Uterus (tissue), 4 donors: Measurements from ENCODE around the gene PLIN5. TPM values are rescaled to one million over a fixed set of nuclear protein-coding genes. Genes with fewer than 3 reads are reported as not detected.

Source experiments
- DNase-seq, 2 donors: peaks; one replicate each; pipeline ENCODE4 v3.0.0-alpha.2; 2019 to 2020
- H3K27ac ChIP-seq, 2 donors: fragments of 200-600 bp; sonication (generic); 1 replicate in 1 of 2; 2 replicates in 1 of 2; pipeline ENCODE4 v1.5.1; 2016 to 2018
- H3K27me3 ChIP-seq, 2 donors: fragments of 200-600 bp; sonication (generic); one replicate each; pipeline ENCODE4 v1.5.1; 2018 to 2019; ENCODE audit warnings: control low read depth in 1 of 2
- H3K36me3 ChIP-seq, 2 donors: fragments of 200-600 bp; sonication (generic); one replicate each; pipeline ENCODE4 v1.5.1; 2019; ENCODE audit warnings: control low read depth in 1 of 2
- H3K4me1 ChIP-seq, 2 donors: fragments of 200-600 bp; sonication (generic); one replicate each; pipeline ENCODE4 v1.5.1; 2018 to 2019; ENCODE audit warnings: control low read depth in 1 of 2
- H3K4me3 ChIP-seq, 2 donors: fragments of 200-600 bp; sonication (generic); 1 replicate in 1 of 2; 2 replicates in 1 of 2; pipeline ENCODE4 v1.5.1; 2018 to 2019; ENCODE audit warnings: mild to moderate bottlenecking in 1 of 2
- H3K9me3 ChIP-seq, 2 donors: fragments of 200-600 bp; sonication (generic); one replicate each; pipeline ENCODE4 v1.5.1; 2019; ENCODE audit warnings: control low read depth in 1 of 2
- CTCF ChIP-seq, 4 experiments: fragments of 200-600 bp in 2 of 4; fragments of 450-650 bp in 2 of 4; sonication (generic) in 2 of 4; IDR thresholded peaks; one replicate each; pipeline ENCODE4 v1.5.1; 2016 to 2019; ENCODE audit warnings: antibody characterized with exemption in 4 of 4, mild to moderate bottlenecking in 2 of 4, moderate library complexity in 1 of 4
- POLR2A ChIP-seq, 2 donors: fragments of 450-650 bp; IDR thresholded peaks; one replicate each; pipeline ENCODE4 v1.6.1; 2016; ENCODE audit warnings: antibody characterized with exemption in 2 of 2, mild to moderate bottlenecking in 1 of 2, moderate library complexity in 1 of 2
- intact Hi-C: fragments of 100-400 bp; cut with DNase I; formaldehyde crosslinking; loops from one replicate; pipeline ENCODE4 v1.15.1; 2023; ENCODE audit warnings: low total_unique reads
- total RNA-seq, 4 donors: library from RNA; depleted of rRNA in 3 of 4; stranded (reverse); fragments of >200 nt in 3 of 4; gene quantifications; one replicate each; pipeline versions ENCODE4 v1.1.0 to v1.2.4, GENCODE V29; 2014 to 2023
- donor health status: DM: yes; HTN: yes; CAD: no.

Gene PLIN5
- total RNA-seq, 4 donors from 2014 or later: 1.5 to 11.1 (median 3.0) TPM

- H3K4me3 ChIP-seq: no peak overlapping the region
- no peaks in the 10 kb centered on the region for H3K36me3 ChIP-seq
- intact Hi-C loops: no loop called here
- no peak for DNase-seq
- H3K27ac ChIP-seq: no peak overlapping the region
- H3K9me3 ChIP-seq: no peaks in the 10 kb centered on the region
- no peak for TF ChIP-seq POLR2A (IDR thresholded peaks at IDR 0.05)
- TF ChIP-seq CTCF (IDR thresholded peaks at IDR 0.05): no peak
- H3K4me1 ChIP-seq: no peaks in the 10 kb centered on the region
- H3K27me3 ChIP-seq: no peaks in the 10 kb centered on the region
These were observed 6.2 kb upstream of the PLIN5 start for GRCh38 chr19:4541114-4541805.

GRCh38 chr19:4539693-4540581 lies 4.9 kb upstream of the PLIN5 start, which contains the start of gene LRG1:
Gene LRG1 (minus strand): TSS chr19:4540036. CDS start chr19:4540013, 23 bp downstream.
- H3K9me3 ChIP-seq: no peaks in the 10 kb centered on the region
- H3K27ac ChIP-seq: no peak within 1 kb of the TSS
- peak in 1 of 2 donors; percentile 50 for DNase-seq
- peak in 1 of 2 donors; percentile 39 for TF ChIP-seq POLR2A (IDR thresholded peaks at IDR 0.05)
- TF ChIP-seq CTCF (IDR thresholded peaks at IDR 0.05): no peak
- H3K36me3 ChIP-seq: no peaks in the 10 kb centered on the region
- no peaks in the 10 kb centered on the region for H3K4me1 ChIP-seq
- H3K27me3 ChIP-seq: no peaks in the 10 kb centered on the region
- H3K4me3 ChIP-seq: no peak within 1 kb of the TSS
- intact Hi-C loops: no loop called here

GRCh38 chr19:4539169-4539692 lies 4.2 kb upstream of the PLIN5 start:
- intact Hi-C loops: no loop called here
- no peak overlapping the region for H3K27ac ChIP-seq
- H3K4me3 ChIP-seq: no peak overlapping the region

GRCh38 chr19:4538601-4538954 lies 3.6 kb upstream of the PLIN5 start:
- no peak overlapping the region for H3K27ac ChIP-seq
- no peaks in the 10 kb centered on the region for H3K27me3 ChIP-seq
- TF ChIP-seq POLR2A (IDR thresholded peaks at IDR 0.05) (no peak), CTCF (IDR thresholded peaks at IDR 0.05) (no peak)
- intact Hi-C loops: no loop called here
- DNase-seq: no peak
- H3K9me3 ChIP-seq: no peaks in the 10 kb centered on the region
- no peak overlapping the region for H3K4me3 ChIP-seq
- H3K36me3 ChIP-seq: no peaks in the 10 kb centered on the region
- no peaks in the 10 kb centered on the region for H3K4me1 ChIP-seq

More at GRCh38 chr19:4539169-4539692, 4.2 kb upstream of the PLIN5 start:
- H3K4me1 ChIP-seq: no peaks in the 10 kb centered on the region
- no peaks in the 10 kb centered on the region for H3K9me3 ChIP-seq
- H3K36me3 ChIP-seq: no peaks in the 10 kb centered on the region
- no peaks in the 10 kb centered on the region for H3K27me3 ChIP-seq
- TF ChIP-seq POLR2A (IDR thresholded peaks at IDR 0.05) (no peak), CTCF (IDR thresholded peaks at IDR 0.05) (no peak)
- no peak for DNase-seq
